HepG2 (cell line): Measurements from ENCODE around the gene RPSA. TPM values are rescaled to one million over a fixed set of nuclear protein-coding genes. Genes with fewer than 3 reads are reported as not detected.

Experiments
- ELF3 ChIP-seq: IDR thresholded peaks from 2 replicates; pipeline ENCODE4 v1.6.1; 2016; ENCODE audit warnings: missing genetic modification reagents, missing compliant biosample characterization
- GABPB1 ChIP-seq: IDR thresholded peaks from 2 replicates; pipeline ENCODE4 v1.6.1; 2016; ENCODE audit warnings: mild to moderate bottlenecking, missing genetic modification reagents, moderate library complexity, missing compliant biosample characterization
- HNF4A ChIP-seq: sonication (generic); formaldehyde crosslinking; IDR thresholded peaks from 2 replicates; pipeline ENCODE4 v1.4.0; 2020; ENCODE audit warnings: missing genetic modification reagents
- KLF16 ChIP-seq, 2 experiments: sonication (generic) in 1 of 2; formaldehyde crosslinking in 1 of 2; IDR thresholded peaks; 2 replicates each; pipeline versions ENCODE4 v1.6.1 to v1.8.0; 2016 to 2023; ENCODE audit warnings: missing genetic modification reagents in 2 of 2, missing compliant biosample characterization in 1 of 2
- ZBTB3 ChIP-seq: sonication (generic); formaldehyde crosslinking; IDR thresholded peaks from 2 replicates; pipeline ENCODE4 v1.4.0; 2020; ENCODE audit warnings: low read depth, mild to moderate bottlenecking, moderate library complexity, missing genetic modification reagents, borderline replicate concordance
- ZFP1 ChIP-seq: IDR thresholded peaks from 2 replicates; pipeline ENCODE4 v1.6.1; 2016
- ZNF256 ChIP-seq: sonication (generic); formaldehyde crosslinking; conservative IDR thresholded peaks from 2 replicates; pipeline ENCODE4 v1.4.0; 2020; ENCODE audit warnings: missing genetic modification reagents
- ZNF615 ChIP-seq: sonication (generic); formaldehyde crosslinking; IDR thresholded peaks from 2 replicates; pipeline ENCODE4 v1.5.0; 2020; ENCODE audit warnings: mild to moderate bottlenecking, missing genetic modification reagents, borderline replicate concordance
- ZNF816 ChIP-seq: sonication (generic); formaldehyde crosslinking; IDR thresholded peaks from 2 replicates; pipeline ENCODE4 v1.8.0; 2022; ENCODE audit warnings: missing genetic modification reagents, mild to moderate bottlenecking, borderline replicate concordance
- polyA plus RNA-seq, 8 experiments: library from polyadenylated mRNA; depleted of rRNA in 3 of 8; stranded (reverse) in 7 of 8; unstranded in 1 of 8; fragments of >200 nt; fragmentation: Illumina TruSeq in 4 of 8; extraction: Trizol in 4 of 8; gene quantifications; 2 replicates each; pipeline versions ENCODE4 v1.2.1 to v1.2.3, GENCODE V29; 2011 to 2016; ENCODE audit warnings: low read depth in 4 of 8, missing spikeins in 1 of 8, mixed read lengths in 1 of 8; ENCODE audit not compliant: insufficient read depth in 1 of 8
- total RNA-seq, 5 experiments: library from RNA; depleted of rRNA; stranded (reverse); fragments of >200 nt; fragmentation: Illumina TruSeq; extraction: Trizol; gene quantifications; 2 replicates each; pipeline ENCODE4 v1.2.3, GENCODE V29; 2016; ENCODE audit warnings: low read depth in 1 of 5
- TF ChIP-seq, protein P1 (sequence below): sonication (generic); formaldehyde crosslinking; conservative IDR thresholded peaks from 2 replicates; pipeline ENCODE4 v1.4.0; 2020; ENCODE audit warnings: mild to moderate bottlenecking, missing genetic modification reagents, moderate library complexity
- TF ChIP-seq, protein P2 (sequence below): sonication (generic); formaldehyde crosslinking; IDR thresholded peaks from 2 replicates; pipeline ENCODE4 v1.8.1; 2022; ENCODE audit warnings: low read depth, mild to moderate bottlenecking, missing genetic modification reagents
- TF ChIP-seq, protein P3 (sequence below): sonication (generic); formaldehyde crosslinking; IDR thresholded peaks from 2 replicates; pipeline ENCODE4 v1.8.1; 2023; ENCODE audit warnings: mild to moderate bottlenecking, inconsistent platforms, moderate library complexity, missing genetic modification reagents, borderline replicate concordance
- TF ChIP-seq, protein P4 (sequence below): IDR thresholded peaks from 2 replicates; pipeline ENCODE4 v1.6.1; 2016; ENCODE audit warnings: low read depth, borderline replicate concordance
- TF ChIP-seq, protein P5 (sequence below): sonication (generic); formaldehyde crosslinking; IDR thresholded peaks from 2 replicates; pipeline ENCODE4 v1.4.0; 2020; ENCODE audit warnings: missing genetic modification reagents, borderline replicate concordance

Gene RPSA
- total and polyA plus RNA-seq, 2 of the 13 experiments (the other 11 are each of a cell fraction or from before 2014, with no cell fraction given), result 1,683 to 3,226 TPM

DNA sequence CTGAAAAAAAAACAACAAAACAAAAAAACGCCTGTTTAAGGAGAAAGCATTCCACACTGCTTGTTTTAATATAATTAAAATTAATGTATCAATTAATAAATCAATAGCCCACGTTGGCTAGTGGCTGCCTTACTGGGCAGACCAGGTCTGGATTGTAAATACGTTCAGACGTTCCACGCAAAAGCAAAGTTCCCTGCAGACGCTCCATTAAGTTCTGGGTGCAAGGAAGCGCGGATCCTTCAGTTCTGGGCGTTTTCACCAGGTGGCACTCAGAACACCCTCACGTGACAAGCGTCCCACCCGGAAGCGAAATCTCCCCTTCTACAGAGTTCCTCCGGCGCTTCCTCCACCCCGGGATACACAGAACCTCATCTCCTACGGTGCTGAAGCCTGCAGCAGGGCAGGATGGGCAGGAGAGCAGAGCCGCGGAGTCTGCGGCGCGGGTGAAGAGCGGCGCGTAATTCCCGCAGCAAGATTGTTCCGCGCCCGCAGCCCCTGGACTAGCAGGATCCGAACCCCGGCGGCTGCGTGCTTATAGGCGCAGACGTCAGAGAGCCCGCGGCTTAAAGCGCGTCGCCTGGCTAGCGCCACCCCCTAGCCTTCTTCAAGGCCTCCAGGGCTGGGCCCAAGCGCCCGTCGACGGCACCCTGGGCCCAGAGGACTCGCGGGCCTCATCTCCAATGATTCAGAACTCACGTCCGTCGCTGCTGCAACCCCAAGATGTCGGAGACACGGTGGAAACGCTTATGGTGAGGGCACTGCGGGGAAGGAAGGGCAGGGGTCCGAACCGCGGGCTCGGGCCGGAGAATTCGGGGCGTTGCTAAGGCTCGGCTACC lies 23.3 kb upstream of the RPSA start, which contains the start of gene SLC25A38 (continued):
- TF ChIP-seq, protein P1, sequence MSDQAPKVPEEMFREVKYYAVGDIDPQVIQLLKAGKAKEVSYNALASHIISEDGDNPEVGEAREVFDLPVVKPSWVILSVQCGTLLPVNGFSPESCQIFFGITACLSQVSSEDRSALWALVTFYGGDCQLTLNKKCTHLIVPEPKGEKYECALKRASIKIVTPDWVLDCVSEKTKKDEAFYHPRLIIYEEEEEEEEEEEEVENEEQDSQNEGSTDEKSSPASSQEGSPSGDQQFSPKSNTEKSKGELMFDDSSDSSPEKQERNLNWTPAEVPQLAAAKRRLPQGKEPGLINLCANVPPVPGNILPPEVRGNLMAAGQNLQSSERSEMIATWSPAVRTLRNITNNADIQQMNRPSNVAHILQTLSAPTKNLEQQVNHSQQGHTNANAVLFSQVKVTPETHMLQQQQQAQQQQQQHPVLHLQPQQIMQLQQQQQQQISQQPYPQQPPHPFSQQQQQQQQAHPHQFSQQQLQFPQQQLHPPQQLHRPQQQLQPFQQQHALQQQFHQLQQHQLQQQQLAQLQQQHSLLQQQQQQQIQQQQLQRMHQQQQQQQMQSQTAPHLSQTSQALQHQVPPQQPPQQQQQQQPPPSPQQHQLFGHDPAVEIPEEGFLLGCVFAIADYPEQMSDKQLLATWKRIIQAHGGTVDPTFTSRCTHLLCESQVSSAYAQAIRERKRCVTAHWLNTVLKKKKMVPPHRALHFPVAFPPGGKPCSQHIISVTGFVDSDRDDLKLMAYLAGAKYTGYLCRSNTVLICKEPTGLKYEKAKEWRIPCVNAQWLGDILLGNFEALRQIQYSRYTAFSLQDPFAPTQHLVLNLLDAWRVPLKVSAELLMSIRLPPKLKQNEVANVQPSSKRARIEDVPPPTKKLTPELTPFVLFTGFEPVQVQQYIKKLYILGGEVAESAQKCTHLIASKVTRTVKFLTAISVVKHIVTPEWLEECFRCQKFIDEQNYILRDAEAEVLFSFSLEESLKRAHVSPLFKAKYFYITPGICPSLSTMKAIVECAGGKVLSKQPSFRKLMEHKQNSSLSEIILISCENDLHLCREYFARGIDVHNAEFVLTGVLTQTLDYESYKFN (CRISPR knock-in tag), result peak; percentile 39; the same call in 1 of the 2 replicates
- TF ChIP-seq, protein P2, sequence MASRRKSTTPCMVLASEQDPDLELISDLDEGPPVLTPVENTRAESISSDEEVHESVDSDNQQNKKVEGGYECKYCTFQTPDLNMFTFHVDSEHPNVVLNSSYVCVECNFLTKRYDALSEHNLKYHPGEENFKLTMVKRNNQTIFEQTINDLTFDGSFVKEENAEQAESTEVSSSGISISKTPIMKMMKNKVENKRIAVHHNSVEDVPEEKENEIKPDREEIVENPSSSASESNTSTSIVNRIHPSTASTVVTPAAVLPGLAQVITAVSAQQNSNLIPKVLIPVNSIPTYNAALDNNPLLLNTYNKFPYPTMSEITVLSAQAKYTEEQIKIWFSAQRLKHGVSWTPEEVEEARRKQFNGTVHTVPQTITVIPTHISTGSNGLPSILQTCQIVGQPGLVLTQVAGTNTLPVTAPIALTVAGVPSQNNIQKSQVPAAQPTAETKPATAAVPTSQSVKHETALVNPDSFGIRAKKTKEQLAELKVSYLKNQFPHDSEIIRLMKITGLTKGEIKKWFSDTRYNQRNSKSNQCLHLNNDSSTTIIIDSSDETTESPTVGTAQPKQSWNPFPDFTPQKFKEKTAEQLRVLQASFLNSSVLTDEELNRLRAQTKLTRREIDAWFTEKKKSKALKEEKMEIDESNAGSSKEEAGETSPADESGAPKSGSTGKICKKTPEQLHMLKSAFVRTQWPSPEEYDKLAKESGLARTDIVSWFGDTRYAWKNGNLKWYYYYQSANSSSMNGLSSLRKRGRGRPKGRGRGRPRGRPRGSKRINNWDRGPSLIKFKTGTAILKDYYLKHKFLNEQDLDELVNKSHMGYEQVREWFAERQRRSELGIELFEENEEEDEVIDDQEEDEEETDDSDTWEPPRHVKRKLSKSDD, result peak; percentile 59; the same call in 1 of the 2 replicates
- TF ChIP-seq ZNF615 (CRISPR knock-in tag), result peak; percentile 94
- peak; percentile 81 for TF ChIP-seq ELF3 (CRISPR knock-in tag)
- TF ChIP-seq, protein P3, sequence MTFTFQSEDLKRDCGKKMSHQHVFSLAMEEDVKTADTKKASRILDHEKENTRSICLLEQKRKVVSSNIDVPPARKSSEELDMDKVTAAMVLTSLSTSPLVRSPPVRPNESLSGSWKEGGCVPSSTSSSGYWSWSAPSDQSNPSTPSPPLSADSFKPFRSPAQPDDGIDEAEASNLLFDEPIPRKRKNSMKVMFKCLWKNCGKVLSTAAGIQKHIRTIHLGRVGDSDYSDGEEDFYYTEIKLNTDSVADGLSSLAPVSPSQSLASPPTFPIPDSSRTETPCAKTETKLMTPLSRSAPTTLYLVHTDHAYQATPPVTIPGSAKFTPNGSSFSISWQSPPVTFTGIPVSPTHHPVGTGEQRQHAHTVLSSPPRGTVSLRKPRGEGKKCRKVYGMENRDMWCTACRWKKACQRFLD, result peak; percentile 44; the same call in 1 of the 2 replicates
- TF ChIP-seq ZBTB3 (CRISPR knock-in tag), result peak; percentile 16; the same call in 1 of the 2 replicates
- no peak for TF ChIP-seq HNF4A (CRISPR knock-in tag)
- 0 out of 2 replicates have a peak, but pooled peaks have one; percentile 44 for TF ChIP-seq ZNF256 (CRISPR knock-in tag)
- peak in 1 of 2 experiments; percentile 77; a peak in 1 of 4 replicates for TF ChIP-seq KLF16 (CRISPR knock-in tag; IDR thresholded peaks at IDR 0.05)
- TF ChIP-seq, protein P4, sequence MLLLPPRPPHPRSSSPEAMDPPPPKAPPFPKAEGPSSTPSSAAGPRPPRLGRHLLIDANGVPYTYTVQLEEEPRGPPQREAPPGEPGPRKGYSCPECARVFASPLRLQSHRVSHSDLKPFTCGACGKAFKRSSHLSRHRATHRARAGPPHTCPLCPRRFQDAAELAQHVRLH (CRISPR knock-in tag), result no peak
- peak; percentile 91 for TF ChIP-seq GABPB1
- peak; percentile 50; the same call in 1 of the 2 replicates for TF ChIP-seq ZFP1 (CRISPR knock-in tag)
- TF ChIP-seq, protein P5, sequence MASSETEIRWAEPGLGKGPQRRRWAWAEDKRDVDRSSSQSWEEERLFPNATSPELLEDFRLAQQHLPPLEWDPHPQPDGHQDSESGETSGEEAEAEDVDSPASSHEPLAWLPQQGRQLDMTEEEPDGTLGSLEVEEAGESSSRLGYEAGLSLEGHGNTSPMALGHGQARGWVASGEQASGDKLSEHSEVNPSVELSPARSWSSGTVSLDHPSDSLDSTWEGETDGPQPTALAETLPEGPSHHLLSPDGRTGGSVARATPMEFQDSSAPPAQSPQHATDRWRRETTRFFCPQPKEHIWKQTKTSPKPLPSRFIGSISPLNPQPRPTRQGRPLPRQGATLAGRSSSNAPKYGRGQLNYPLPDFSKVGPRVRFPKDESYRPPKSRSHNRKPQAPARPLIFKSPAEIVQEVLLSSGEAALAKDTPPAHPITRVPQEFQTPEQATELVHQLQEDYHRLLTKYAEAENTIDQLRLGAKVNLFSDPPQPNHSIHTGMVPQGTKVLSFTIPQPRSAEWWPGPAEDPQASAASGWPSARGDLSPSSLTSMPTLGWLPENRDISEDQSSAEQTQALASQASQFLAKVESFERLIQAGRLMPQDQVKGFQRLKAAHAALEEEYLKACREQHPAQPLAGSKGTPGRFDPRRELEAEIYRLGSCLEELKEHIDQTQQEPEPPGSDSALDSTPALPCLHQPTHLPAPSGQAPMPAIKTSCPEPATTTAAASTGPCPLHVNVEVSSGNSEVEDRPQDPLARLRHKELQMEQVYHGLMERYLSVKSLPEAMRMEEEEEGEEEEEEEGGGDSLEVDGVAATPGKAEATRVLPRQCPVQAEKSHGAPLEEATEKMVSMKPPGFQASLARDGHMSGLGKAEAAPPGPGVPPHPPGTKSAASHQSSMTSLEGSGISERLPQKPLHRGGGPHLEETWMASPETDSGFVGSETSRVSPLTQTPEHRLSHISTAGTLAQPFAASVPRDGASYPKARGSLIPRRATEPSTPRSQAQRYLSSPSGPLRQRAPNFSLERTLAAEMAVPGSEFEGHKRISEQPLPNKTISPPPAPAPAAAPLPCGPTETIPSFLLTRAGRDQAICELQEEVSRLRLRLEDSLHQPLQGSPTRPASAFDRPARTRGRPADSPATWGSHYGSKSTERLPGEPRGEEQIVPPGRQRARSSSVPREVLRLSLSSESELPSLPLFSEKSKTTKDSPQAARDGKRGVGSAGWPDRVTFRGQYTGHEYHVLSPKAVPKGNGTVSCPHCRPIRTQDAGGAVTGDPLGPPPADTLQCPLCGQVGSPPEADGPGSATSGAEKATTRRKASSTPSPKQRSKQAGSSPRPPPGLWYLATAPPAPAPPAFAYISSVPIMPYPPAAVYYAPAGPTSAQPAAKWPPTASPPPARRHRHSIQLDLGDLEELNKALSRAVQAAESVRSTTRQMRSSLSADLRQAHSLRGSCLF (CRISPR knock-in tag), result peak; percentile 20; the same call in 1 of the 2 replicates
- peak; percentile 47; the same call in 1 of the 2 replicates for TF ChIP-seq ZNF816 (CRISPR knock-in tag)
